PFSK-1 (cell line): ENCODE results near the gene HJURP.

ENCODE experiments used
- POLR2AphosphoS5 ChIP-seq: IDR thresholded peaks from 2 replicates; pipeline ENCODE4 v1.6.1; 2012; ENCODE audit warnings: low read depth, mild to moderate bottlenecking, control low read depth, low read length, moderate library complexity
- SIN3A ChIP-seq: IDR thresholded peaks from 2 replicates; pipeline ENCODE4 v1.6.1; 2012; ENCODE audit warnings: mild to moderate bottlenecking, low read length, moderate library complexity, borderline replicate concordance; ENCODE audit not compliant: insufficient read depth
- TAF1 ChIP-seq: IDR thresholded peaks from 2 replicates; pipeline ENCODE4 v1.6.1; 2012; ENCODE audit warnings: low read length, control low read depth, borderline replicate concordance; ENCODE audit not compliant: insufficient read depth
- TF ChIP-seq, protein P1 (sequence below), 2 experiments: IDR thresholded peaks; 2 replicates each; pipeline versions ENCODE4 v1.6.1 to v1.8.0; 2011 to 2012; ENCODE audit warnings: low read depth in 2 of 2, low read length in 2 of 2, control low read depth in 1 of 2, inconsistent platforms in 1 of 2, mild to moderate bottlenecking in 1 of 2, moderate library complexity in 1 of 2; ENCODE audit not compliant: insufficient read depth in 1 of 2

DNA sequence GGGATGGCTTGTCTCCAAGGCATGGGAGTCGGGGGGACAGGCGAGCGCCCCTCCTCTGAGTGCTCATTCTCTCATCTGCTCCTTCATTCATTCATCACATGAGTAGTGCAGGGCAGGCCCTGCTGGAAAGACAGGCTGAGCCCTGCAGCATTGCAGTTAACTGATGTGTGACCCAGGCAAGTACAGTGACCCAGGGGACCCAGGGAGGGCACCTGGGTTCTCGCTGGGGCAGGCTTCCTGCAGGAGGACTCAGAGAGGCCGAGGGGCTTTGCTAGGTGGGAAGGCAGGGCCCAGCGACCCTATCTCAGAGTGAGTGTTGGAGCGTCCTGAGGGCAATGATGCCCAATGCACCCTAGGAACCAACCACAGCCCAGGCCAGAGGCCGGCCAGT lies 30.6 kb downstream of the HJURP start:
- TF ChIP-seq TAF1 (no peak), POLR2AphosphoS5 (no peak), SIN3A (no peak)
- TF ChIP-seq, protein P1, sequence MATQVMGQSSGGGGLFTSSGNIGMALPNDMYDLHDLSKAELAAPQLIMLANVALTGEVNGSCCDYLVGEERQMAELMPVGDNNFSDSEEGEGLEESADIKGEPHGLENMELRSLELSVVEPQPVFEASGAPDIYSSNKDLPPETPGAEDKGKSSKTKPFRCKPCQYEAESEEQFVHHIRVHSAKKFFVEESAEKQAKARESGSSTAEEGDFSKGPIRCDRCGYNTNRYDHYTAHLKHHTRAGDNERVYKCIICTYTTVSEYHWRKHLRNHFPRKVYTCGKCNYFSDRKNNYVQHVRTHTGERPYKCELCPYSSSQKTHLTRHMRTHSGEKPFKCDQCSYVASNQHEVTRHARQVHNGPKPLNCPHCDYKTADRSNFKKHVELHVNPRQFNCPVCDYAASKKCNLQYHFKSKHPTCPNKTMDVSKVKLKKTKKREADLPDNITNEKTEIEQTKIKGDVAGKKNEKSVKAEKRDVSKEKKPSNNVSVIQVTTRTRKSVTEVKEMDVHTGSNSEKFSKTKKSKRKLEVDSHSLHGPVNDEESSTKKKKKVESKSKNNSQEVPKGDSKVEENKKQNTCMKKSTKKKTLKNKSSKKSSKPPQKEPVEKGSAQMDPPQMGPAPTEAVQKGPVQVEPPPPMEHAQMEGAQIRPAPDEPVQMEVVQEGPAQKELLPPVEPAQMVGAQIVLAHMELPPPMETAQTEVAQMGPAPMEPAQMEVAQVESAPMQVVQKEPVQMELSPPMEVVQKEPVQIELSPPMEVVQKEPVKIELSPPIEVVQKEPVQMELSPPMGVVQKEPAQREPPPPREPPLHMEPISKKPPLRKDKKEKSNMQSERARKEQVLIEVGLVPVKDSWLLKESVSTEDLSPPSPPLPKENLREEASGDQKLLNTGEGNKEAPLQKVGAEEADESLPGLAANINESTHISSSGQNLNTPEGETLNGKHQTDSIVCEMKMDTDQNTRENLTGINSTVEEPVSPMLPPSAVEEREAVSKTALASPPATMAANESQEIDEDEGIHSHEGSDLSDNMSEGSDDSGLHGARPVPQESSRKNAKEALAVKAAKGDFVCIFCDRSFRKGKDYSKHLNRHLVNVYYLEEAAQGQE (IDR thresholded peaks at IDR 0.05; ENCODE audit: insufficient read depth in 1 of 2, low read depth in 2 of 2, low read length in 2 of 2): no peak
